Right ventricle myocardium inferior (tissue), 1 donor: ENCODE data around the gene RHOBTB3. TPM values are rescaled to one million over a fixed set of nuclear protein-coding genes. Genes with fewer than 3 reads are reported as not detected.

Experiments used
- ATAC-seq: fragments of 200-7000 bp; cut with Tn5 transposase; one replicate; pipeline ENCODE4 v1.9.1; 2020; ENCODE audit warnings: mild to moderate bottlenecking, moderate library complexity
- DNase-seq: peaks from one replicate; pipeline ENCODE4 v3.0.0; 2021; ENCODE audit errors: missing footprints
- intact Hi-C: fragments of 100-400 bp; cut with DNase I; formaldehyde crosslinking; loops from one replicate; pipeline ENCODE4 v1.11.0; 2022
- total RNA-seq: library from RNA; stranded (reverse); fragmentation: NEBNext Ultra II Directional; extraction: Animal tissue kit (Norgen Biotek cat#: 25700); gene quantifications from one replicate; pipeline ENCODE4 v1.2.1, GENCODE V29; 2021
- donor health status: DM: no; HTN: yes; CAD: no; lungs with severe emphysema.

RHOBTB3 gene
- total RNA-seq, 1 donor from 2014 or later, result 76.5 TPM

GRCh38 chr5:95728494-95729114, 2.5 kb upstream of the RHOBTB3 start:
- ATAC-seq (no peak), DNase-seq (no peak)
- intact Hi-C loops, result no loop called here

GRCh38 chr5:95729115-95730010, 1.8 kb upstream of the RHOBTB3 start:
- DNase-seq (no peak), ATAC-seq (no peak)
- intact Hi-C loops, result loop anchor here (2.0 to 5.0 kb wide), 2 partner anchors 61 to 82 kb away; partner anchors contain the start of gene RFESD

DNA sequence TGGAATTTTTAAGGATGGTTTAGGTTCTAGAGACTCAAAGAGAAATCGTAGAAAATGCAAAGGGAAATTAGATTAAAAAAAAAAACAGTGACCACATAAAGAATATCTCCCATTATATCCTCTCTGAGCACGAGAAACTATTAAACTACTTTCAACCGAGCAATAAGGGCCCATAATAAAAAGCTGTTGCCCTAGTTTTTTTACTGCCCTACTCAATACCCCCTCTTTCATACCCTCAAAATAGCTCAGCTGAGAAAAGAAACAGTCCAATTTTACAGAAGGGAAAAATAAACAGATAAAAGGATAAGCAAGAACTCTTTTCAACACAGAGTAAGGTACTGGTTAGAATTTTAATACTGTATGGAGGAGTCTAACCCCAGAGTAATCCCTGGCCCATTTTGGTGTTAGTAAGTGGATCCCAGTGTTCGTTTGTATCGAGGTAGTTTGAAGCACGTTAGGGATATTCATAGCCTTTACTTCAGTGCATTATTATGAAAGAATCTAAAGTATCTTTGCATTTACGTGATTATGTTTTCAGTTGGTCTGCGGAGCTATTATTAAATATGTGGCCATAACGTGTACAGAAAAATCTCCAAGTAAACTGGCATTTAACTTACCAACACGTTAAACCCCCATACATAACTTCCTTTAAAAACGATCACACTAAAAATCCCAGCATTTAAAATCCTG, 980 bp upstream of the RHOBTB3 start:
- DNase-seq (no peak), ATAC-seq (no peak)
- intact Hi-C loops, result loop anchor here (2.0 to 5.0 kb wide), 2 partner anchors 61 to 83 kb away; partner anchors contain the start of gene RFESD

GRCh38 chr5:95731571-95732554, 727 bp downstream of the RHOBTB3 start:
- ATAC-seq (peak; percentile 21), DNase-seq (peak; percentile 87)
- intact Hi-C loops, result loop anchor here (2.0 to 5.0 kb wide), 2 partner anchors 63 to 85 kb away; partner anchors contain the start of gene RFESD

- DNase-seq, result no peak
- intact Hi-C loops, result loop anchor here (5.0 kb wide), 1 partner anchor 86 kb away; the partner anchor contains the start of gene RFESD
- ATAC-seq, result no peak
Observed at GRCh38 chr5:95733107-95733665, 2.0 kb downstream of the RHOBTB3 start.

GRCh38 chr5:95734187-95734586, 3.1 kb downstream of the RHOBTB3 start:
- ATAC-seq, result peak; percentile 8
- DNase-seq, result no peak
- intact Hi-C loops, result loop anchor here (5.0 kb wide), 1 partner anchor 87 kb away; the partner anchor contains the start of gene RFESD

GRCh38 chr5:95734906-95735305, 3.8 kb downstream of the RHOBTB3 start:
- ATAC-seq, result peak; percentile 46
- no peak for DNase-seq
- intact Hi-C loops, result loop anchor here (5.0 kb wide), 2 partner anchors 37 to 88 kb away; partner anchors contain the start of gene RFESD

GRCh38 chr5:95735406-95735805, 4.3 kb downstream of the RHOBTB3 start:
- intact Hi-C loops, result loop anchor here (5.0 kb wide), 1 partner anchor 37 kb away; no protein-coding TSS in a partner anchor
- no peak for DNase-seq
- ATAC-seq, result no peak

DNA sequence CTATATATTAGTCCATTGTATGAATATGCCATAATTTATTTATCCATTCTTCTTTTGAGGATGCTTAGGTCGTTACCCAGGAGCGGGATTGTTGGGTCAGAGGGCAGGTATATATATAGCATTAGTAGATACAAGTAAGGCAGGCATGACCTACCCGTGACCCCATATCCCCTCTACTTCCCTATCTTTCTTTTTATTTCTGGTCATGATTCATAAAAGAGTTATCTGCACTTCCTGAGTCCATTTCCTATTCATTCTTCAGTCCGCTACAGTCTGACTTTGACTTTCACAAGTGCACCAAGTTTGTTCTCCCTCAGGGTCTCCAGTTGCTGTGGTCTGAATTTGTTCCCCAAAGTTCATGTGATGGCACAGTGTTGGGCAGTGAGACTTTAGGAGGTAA, 6.9 kb downstream of the RHOBTB3 start:
- intact Hi-C loops, result loop anchor here (5.0 kb wide), 1 partner anchor 34 kb away; no protein-coding TSS in a partner anchor
- DNase-seq (no peak), ATAC-seq (no peak)

- DNase-seq, result no peak
- intact Hi-C loops, result loop anchor here (5.0 kb wide), 1 partner anchor 33 kb away; no protein-coding TSS in a partner anchor
Observed at GRCh38 chr5:95738834-95739233, 7.7 kb downstream of the RHOBTB3 start.

GRCh38 chr5:95739857-95740256, 8.7 kb downstream of the RHOBTB3 start:
- ATAC-seq, result no peak
- DNase-seq, result no peak
- intact Hi-C loops, result loop anchor here (5.0 kb wide), 1 partner anchor 32 kb away; no protein-coding TSS in a partner anchor

More at GRCh38 chr5:95738834-95739233, 7.7 kb downstream of the RHOBTB3 start:
- no peak for ATAC-seq

- DNase-seq (no peak), ATAC-seq (no peak)
- intact Hi-C loops, result no loop called here
Observed at GRCh38 chr5:95741458-95741857, 10.3 kb downstream of the RHOBTB3 start.

DNA sequence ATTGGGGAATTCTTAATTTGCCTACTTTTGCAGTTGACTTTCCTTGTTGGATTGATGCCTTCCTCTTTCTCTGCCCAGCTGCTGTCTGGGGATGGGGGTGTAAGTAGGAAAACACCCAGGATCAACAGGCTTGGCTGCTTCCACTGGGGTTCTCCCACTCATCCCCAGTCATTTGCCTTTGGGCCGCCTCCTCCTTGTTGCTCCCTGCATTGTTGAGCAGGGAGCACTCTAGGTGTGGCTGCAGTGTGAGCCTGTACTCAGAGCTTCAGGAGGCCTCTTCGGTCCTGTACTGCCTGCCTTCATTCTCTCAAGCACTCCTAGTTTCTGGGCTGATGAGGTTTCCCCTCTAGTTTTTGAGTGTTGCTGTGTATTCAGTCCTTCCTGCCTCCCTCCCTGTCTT, 12.1 kb downstream of the RHOBTB3 start:
- intact Hi-C loops, result no loop called here
- DNase-seq, result no peak
- ATAC-seq, result peak; percentile 38

DNA sequence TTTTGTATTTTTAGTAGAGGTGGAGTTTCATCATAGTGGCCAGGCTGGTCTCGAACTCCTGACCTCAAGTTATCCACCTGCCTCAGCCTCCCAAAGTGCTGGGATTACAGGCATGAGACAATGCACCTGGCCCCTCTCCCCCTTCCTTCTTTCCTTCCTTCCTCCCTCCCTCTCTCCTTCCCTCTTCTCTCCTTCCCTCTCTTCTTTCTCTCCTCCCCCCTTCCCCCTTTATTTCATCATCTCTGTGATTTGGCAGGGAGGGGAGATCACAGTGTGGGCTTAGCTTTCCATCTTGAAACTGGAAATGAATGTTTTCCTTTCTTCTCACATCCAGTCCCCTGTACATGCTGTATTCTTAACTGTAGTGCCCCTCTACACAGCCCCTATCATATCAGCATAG, 12.7 kb downstream of the RHOBTB3 start:
- intact Hi-C loops, result no loop called here
- DNase-seq (no peak), ATAC-seq (peak; percentile 53)

DNA sequence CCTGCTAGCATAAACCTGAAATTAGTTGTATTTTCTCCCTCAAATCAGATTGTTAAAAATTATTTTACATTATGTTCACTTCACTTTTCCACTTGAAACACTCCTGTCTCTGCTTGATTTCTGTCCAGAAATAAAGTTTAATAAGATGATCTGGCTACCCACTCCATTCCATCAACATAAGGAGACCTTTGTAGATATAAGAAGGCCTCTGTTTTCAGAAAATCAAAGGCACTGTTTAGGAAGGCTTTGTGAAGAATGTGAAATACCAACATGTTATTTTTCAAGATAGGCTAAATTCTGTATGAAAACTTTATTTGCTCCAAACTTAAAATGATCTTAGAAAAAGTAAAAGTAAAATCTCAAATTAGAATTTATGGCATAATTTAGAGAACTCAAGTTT, 15.1 kb downstream of the RHOBTB3 start:
- ATAC-seq, result no peak
- intact Hi-C loops, result no loop called here
- no peak for DNase-seq

DNA sequence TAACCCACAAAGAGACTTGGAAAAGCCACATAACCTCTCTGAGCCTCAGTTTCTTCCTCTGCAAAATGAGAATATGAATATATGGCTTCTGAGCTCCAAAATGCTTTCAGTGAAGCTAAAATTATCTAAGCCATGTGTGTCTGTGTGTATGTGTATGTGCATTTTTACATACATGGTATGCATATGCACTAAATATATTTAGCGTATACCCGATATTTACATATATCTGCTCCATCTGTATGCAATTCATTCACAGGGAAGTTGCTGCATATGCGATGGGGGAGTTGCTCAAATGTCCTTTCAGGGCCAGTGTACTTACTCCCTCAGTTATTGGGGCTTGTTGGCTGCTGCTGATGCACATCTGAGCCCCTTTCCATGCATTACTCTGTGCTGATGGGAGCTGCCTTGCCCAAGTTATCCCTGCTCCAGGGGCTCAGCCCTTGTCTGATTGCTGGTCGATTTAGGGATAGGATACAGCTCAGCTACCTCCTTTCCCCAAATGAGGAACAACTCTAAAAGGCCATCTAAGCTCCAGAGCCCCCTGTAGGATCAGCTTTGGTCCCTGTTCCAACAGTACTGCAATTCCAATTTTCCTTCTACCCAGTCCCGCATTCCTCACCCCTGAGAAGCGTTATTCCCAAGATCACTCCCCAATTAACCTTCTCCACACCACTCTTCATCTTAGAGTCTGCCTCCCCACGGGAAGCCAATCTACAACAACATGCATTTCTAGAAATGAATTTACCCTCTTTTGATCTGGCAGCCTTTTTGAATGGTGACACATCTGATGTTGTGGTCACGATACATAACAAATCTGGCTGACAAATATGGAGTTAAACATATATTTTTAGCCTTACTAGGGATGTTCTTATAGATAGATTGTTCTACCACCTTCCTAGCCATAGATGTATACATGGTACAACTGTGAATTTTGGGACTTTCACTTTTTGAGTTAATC, 15.9 kb downstream of the RHOBTB3 start:
- ATAC-seq (no peak), DNase-seq (no peak)
- intact Hi-C loops, result no loop called here
